Left ventricle myocardium inferior (tissue), 1 donor: ENCODE results near the gene PLEKHG4B. TPM values are rescaled to one million over a fixed set of nuclear protein-coding genes. Genes with fewer than 3 reads are reported as not detected.
"Not testable (repeated sequence)": the region's sequence is repeated elsewhere in the genome, so short reads cannot be mapped to it uniquely, and the experiment has no call there.

Experiments
- DNase-seq: peaks from one replicate; pipeline ENCODE4 v3.0.0-alpha.2; 2020
- H3K27ac ChIP-seq: fragments of 200-600 bp; replicated peaks from 2 replicates; pipeline ENCODE4 v1.8.0; 2021
- H3K27me3 ChIP-seq: fragments of 200-600 bp; 2 replicates; pipeline ENCODE4 v1.8.0; 2021; ENCODE audit warnings: low read depth
- H3K36me3 ChIP-seq: fragments of 200-600 bp; 2 replicates; pipeline ENCODE4 v1.8.0; 2021
- H3K4me1 ChIP-seq: fragments of 200-600 bp; 2 replicates; pipeline ENCODE4 v1.8.0; 2021
- H3K4me3 ChIP-seq: fragments of 200-600 bp; 2 replicates; pipeline ENCODE4 v1.8.0; 2021; ENCODE audit warnings: mild to moderate bottlenecking, moderate library complexity
- H3K9me3 ChIP-seq: fragments of 200-600 bp; replicated peaks from 2 replicates; pipeline ENCODE4 v1.8.0; 2021
- intact Hi-C: fragments of 100-400 bp; cut with micrococcal nuclease; formaldehyde crosslinking; loops from one replicate; pipeline ENCODE4 v1.11.0; 2022
- total RNA-seq: library from RNA; stranded (reverse); fragmentation: NEBNext Ultra II Directional; extraction: Animal tissue kit (Norgen Biotek cat#: 25700); gene quantifications from one replicate; pipeline ENCODE4 v1.2.1, GENCODE V29; 2021
- TF ChIP-seq, protein P1 (sequence below): fragments of 200-600 bp; IDR thresholded peaks from 2 replicates; pipeline ENCODE4 v1.8.0; 2021; ENCODE audit warnings: antibody characterized with exemption, mild to moderate bottlenecking, borderline replicate concordance
- donor health status: DM: no; HTN: yes; CAD: no; lungs with severe emphysema.

PLEKHG4B gene
- total RNA-seq, 1 donor from 2014 or later, result not detected

DNA sequence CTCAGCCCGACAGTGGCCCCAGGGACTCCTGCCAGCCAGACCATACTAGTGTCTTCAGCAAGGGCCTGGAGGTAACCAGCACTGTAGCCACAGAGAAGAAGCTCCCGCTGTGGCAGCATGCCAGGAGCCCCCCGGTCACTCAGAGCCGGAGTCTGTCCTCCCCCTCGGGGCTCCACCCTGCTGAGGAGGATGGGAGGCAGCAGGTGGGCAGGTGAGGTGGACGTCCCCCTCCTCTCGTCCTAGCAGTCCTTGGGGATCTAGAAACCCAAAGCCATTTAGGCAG is 71.3 kb downstream of the PLEKHG4B start:
- Histone ChIP-seq H3K27me3 (peaks cover 37% of the 10 kb centered on the region), H3K36me3 (no peaks in the 10 kb centered on the region), H3K4me1 (peaks cover 2% of the 10 kb centered on the region), H3K27ac (no peak overlapping the region), H3K4me3 (no peak overlapping the region), H3K9me3 (no peaks in the 10 kb centered on the region)
- TF ChIP-seq, protein P1, sequence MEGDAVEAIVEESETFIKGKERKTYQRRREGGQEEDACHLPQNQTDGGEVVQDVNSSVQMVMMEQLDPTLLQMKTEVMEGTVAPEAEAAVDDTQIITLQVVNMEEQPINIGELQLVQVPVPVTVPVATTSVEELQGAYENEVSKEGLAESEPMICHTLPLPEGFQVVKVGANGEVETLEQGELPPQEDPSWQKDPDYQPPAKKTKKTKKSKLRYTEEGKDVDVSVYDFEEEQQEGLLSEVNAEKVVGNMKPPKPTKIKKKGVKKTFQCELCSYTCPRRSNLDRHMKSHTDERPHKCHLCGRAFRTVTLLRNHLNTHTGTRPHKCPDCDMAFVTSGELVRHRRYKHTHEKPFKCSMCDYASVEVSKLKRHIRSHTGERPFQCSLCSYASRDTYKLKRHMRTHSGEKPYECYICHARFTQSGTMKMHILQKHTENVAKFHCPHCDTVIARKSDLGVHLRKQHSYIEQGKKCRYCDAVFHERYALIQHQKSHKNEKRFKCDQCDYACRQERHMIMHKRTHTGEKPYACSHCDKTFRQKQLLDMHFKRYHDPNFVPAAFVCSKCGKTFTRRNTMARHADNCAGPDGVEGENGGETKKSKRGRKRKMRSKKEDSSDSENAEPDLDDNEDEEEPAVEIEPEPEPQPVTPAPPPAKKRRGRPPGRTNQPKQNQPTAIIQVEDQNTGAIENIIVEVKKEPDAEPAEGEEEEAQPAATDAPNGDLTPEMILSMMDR, result no peak
- intact Hi-C loops, result no loop called here
- DNase-seq, result no peak

DNA sequence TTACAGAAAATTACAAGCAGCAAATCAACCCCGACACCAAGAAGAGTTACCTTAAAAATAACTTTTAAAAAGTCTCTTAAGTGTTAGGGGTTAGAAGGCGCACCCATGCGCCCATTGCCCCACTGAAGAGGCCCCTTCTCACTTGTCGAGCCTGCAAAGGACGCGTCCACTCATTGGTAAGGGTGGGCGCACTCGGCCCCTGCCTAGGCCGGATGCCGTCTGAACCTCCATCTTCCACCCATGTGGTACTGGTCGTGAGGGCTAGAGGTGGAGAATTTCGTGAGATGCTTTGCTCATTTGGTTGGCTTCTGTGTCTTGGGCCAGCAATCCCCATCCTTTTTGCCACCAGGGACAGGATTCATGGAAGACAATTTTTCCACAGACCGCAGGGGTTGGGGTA is 71.9 kb downstream of the PLEKHG4B start:
- intact Hi-C loops, result no loop called here
- no peak overlapping the region for H3K4me3 ChIP-seq
- no peaks in the 10 kb centered on the region for H3K36me3 ChIP-seq
- H3K9me3 ChIP-seq, result no peaks in the 10 kb centered on the region
- H3K27me3 ChIP-seq, result peaks cover 31% of the 10 kb centered on the region
- H3K4me1 ChIP-seq, result peaks cover 8% of the 10 kb centered on the region
- no peak for DNase-seq
- TF ChIP-seq, protein P1, result no peak
- no peak overlapping the region for H3K27ac ChIP-seq

DNA sequence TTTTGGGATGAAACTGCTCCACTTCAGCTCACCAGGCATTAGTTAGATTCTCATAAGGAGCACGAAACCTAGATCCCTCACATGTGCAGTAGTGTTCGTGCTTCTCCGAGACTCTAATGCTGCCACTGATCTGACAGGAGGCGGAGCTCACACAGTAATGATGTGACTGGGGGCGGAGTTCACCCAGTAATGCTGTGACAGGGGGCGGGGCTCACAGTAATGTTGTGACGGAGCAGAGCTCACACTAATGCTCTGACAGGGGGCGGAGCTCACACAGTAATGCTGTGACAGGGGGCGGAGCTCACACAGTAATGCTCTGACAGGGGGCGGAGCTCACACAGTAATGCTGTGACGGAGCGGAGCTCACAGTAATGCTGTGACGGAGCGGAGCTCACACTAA is 72.3 kb downstream of the PLEKHG4B start:
- intact Hi-C loops, result no loop called here
- Histone ChIP-seq H3K36me3 (no peaks in the 10 kb centered on the region), H3K27me3 (peaks cover 27% of the 10 kb centered on the region), H3K9me3 (no peaks in the 10 kb centered on the region), H3K4me3 (no peak overlapping the region), H3K4me1 (peaks cover 12% of the 10 kb centered on the region), H3K27ac (no peak overlapping the region)
- DNase-seq, result no peak
- TF ChIP-seq, protein P1, result no peak

DNA sequence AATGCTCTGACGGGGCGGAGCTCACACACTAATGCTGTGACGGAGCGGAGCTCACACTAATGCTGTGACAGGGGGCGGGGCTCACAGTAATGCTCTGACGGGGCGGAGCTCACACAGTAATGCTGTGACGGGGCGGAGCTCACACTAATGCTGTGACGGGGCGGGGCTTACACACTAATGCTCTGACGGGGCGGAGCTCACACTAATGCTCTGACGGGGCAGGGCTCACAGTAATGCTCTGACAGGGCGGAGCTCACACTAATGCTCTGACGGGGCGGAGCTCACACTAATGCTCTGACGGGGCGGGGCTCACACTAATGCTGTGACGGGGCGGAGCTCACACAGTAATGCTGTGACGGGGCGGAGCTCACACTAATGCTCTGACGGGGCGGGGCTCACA is 72.8 kb downstream of the PLEKHG4B start:
- peaks cover 22% of the 10 kb centered on the region for H3K27me3 ChIP-seq
- H3K9me3 ChIP-seq, H3K27ac ChIP-seq, H3K4me3 ChIP-seq, intact Hi-C loops, H3K36me3 ChIP-seq, DNase-seq: not testable (repeated sequence)
- peaks cover 17% of the 10 kb centered on the region for H3K4me1 ChIP-seq

DNA sequence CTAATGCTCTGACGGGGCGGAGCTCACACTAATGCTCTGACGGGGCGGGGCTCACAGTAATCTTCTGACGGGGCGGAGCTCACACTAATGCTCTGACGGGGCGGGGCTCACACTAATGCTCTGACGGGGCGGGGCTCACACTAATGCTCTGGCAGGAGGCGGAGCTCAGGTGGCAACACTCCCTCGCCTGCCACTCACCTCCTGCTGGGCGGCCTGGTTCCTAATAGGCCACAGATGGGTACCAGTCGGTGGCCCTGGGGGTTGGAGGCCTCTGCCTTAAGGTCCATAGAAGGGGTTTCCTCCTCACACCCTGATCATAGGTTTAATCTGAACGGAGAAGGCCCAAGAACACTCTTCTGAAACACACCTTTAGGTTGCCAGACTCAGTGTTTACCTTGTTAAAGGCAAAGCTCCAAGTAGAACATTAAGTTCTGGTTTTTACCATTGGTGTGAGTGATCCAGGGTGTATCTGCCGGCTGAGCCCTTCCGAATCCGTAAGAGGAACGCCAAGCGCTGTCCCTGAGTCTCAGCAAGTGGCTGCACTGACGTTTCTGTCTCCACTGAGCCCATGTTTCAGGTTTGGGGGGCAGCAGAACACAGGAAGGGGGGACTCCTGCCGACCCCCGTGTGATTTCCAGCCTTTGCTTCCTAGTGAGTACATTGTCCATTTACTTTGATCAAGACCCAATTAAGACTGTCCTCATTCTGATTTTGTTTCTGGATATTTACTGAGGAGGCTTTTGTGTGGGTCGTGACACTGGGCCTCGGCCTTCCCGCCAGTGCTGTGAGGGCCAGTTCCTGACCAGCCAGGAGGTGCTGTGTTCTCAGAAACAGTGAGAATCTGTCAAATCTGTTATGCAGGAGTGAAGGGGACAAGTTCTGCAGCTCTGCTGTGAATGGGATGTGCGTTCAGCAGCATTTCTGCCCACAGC is 74.7 kb downstream of the PLEKHG4B start:
- DNase-seq, result no peak
- no peak overlapping the region for H3K27ac ChIP-seq
- H3K36me3 ChIP-seq, result no peaks in the 10 kb centered on the region
- H3K9me3 ChIP-seq, result no peaks in the 10 kb centered on the region
- peaks cover 7% of the 10 kb centered on the region for H3K27me3 ChIP-seq
- TF ChIP-seq, protein P1, result no peak
- no peak overlapping the region for H3K4me3 ChIP-seq
- peaks cover 20% of the 10 kb centered on the region for H3K4me1 ChIP-seq
- intact Hi-C loops, result no loop called here

DNA sequence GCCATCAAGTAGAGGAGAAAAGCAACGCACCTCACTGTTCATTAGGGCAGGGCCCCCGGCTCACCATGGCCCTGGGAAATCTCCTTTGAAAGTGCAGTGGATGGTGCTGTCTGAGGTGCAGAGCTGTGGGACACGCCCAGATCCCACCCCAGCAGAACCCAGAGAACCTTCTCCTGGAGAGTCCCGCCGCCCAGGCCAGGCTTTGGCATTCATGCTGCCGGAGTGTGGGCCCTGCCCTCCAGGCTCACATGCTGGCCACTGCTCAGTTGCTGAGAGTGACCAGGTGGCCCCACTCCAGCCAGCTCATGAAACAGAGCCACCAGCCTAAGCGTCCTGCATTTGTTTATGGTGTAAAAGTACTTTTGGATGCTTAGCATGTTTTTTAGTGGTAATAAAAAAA is 75.5 kb downstream of the PLEKHG4B start:
- Histone ChIP-seq H3K4me1 (peaks cover 20% of the 10 kb centered on the region), H3K4me3 (no peak overlapping the region), H3K27ac (no peak overlapping the region), H3K36me3 (no peaks in the 10 kb centered on the region), H3K27me3 (peaks cover 5% of the 10 kb centered on the region), H3K9me3 (no peaks in the 10 kb centered on the region)
- intact Hi-C loops, result no loop called here
- TF ChIP-seq, protein P1, result no peak
- DNase-seq, result no peak
